Measurements from ENCODE around the gene HBA1. TPM values are rescaled to one million over a fixed set of nuclear protein-coding genes. Genes with fewer than 3 reads are reported as not detected.

The HBA1 gene
- total RNA-seq, 1 donor from 2014 or later, result not detected

DNA sequence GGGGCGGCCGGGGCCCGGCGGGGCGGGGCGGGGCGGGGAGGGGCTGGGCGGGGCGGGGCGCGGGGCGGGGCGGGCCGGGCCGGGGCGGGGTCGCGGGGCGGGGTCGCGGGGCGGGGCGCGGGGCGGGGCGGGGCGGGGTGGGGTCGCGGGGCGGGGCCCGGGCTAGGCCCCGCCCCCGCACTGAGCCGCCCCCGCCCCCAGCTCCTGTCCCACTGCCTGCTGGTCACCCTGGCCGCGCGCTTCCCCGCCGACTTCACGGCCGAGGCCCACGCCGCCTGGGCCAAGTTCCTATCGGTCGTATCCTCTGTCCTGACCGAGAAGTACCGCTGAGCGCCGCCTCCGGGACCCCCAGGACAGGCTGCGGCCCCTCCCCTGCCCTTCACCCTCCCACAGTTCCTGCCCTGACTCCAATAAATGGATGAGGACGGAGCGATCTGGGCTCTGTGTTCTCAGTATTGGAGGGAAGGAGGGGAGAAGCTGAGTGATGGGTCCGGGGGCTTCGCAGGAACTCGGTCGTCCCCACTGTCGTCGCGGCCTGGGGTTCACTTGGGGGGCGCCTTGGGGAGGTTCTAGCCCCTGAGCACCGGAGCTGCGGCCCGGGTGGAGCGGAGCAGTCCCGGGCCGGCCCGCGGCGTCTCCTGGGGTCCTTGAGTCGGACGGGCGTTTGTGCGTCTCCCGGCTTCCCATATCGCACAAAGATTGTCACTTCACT is 11.5 kb upstream of the HBA1 start:
- FAIRE-seq (no peak), DNase-seq (ENCODE audit: low read depth) (no peak)
- TF ChIP-seq, protein P1, sequence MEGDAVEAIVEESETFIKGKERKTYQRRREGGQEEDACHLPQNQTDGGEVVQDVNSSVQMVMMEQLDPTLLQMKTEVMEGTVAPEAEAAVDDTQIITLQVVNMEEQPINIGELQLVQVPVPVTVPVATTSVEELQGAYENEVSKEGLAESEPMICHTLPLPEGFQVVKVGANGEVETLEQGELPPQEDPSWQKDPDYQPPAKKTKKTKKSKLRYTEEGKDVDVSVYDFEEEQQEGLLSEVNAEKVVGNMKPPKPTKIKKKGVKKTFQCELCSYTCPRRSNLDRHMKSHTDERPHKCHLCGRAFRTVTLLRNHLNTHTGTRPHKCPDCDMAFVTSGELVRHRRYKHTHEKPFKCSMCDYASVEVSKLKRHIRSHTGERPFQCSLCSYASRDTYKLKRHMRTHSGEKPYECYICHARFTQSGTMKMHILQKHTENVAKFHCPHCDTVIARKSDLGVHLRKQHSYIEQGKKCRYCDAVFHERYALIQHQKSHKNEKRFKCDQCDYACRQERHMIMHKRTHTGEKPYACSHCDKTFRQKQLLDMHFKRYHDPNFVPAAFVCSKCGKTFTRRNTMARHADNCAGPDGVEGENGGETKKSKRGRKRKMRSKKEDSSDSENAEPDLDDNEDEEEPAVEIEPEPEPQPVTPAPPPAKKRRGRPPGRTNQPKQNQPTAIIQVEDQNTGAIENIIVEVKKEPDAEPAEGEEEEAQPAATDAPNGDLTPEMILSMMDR (IDR thresholded peaks at IDR 0.05; ENCODE audit: insufficient read depth, low read length, severe bottlenecking), result no peak
- Histone ChIP-seq H3K4me3 (ENCODE audit: low read depth, low read length) (no peak overlapping the region), H3K27me3 (ENCODE audit: control insufficient read depth, insufficient read depth, low read length) (peaks cover 30% of the 10 kb centered on the region), H3K36me3 (ENCODE audit: control insufficient read depth, insufficient read depth, low read length) (no peaks in the 10 kb centered on the region)

DNA sequence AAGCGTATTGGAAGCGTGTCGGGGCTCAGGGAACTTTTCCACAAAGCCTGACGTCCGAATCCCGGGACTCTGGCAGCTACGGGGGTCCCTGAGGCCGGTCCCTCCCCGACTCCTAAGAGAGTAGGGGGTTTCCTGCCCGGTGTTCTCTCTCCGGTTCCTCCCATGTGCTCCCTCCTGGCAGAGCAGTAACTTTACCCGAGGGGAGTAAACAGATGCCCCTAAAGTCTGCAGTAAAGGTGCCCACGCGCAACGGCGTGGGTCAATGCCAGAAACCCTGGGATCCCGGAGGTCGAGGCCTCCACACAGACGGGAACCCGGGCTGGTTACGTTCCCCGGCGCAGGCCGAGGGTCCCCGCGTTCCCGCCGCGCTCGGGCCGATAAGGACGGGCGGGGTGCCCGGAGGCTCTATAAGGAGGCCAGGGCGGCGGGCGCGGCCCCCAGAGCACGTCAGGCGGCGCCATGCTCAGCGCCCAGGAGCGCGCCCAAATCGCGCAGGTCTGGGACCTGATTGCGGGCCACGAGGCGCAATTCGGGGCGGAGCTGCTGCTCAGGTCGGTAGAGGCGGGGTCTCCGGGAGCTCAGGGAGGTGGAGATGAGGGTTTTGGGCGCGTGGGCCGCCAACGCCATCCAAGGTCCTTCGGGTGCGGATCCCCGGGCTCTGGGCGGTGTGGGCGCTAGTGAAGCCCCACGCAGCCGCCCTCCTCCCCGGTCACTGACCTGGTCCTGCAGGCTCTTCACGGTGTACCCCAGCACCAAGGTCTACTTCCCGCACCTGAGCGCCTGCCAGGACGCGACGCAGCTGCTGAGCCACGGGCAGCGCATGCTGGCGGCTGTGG is 10.7 kb upstream of the HBA1 start, which contains the start of gene HBM:
TSS of gene HBM (plus strand) at position 440 of the 836 bp plus-strand sequence. CDS start at position 460, 20 bp downstream.
- H3K4me3 ChIP-seq (ENCODE audit: low read depth, low read length), result no peak within 1 kb of the TSS
- TF ChIP-seq, protein P1 (IDR thresholded peaks at IDR 0.05; ENCODE audit: insufficient read depth, low read length, severe bottlenecking), result no peak
- no peaks in the 10 kb centered on the region for H3K36me3 ChIP-seq (ENCODE audit: control insufficient read depth, insufficient read depth, low read length)
- DNase-seq (ENCODE audit: low read depth) (no peak), FAIRE-seq (no peak)
- H3K27me3 ChIP-seq (ENCODE audit: control insufficient read depth, insufficient read depth, low read length), result peaks cover 31% of the 10 kb centered on the region

DNA sequence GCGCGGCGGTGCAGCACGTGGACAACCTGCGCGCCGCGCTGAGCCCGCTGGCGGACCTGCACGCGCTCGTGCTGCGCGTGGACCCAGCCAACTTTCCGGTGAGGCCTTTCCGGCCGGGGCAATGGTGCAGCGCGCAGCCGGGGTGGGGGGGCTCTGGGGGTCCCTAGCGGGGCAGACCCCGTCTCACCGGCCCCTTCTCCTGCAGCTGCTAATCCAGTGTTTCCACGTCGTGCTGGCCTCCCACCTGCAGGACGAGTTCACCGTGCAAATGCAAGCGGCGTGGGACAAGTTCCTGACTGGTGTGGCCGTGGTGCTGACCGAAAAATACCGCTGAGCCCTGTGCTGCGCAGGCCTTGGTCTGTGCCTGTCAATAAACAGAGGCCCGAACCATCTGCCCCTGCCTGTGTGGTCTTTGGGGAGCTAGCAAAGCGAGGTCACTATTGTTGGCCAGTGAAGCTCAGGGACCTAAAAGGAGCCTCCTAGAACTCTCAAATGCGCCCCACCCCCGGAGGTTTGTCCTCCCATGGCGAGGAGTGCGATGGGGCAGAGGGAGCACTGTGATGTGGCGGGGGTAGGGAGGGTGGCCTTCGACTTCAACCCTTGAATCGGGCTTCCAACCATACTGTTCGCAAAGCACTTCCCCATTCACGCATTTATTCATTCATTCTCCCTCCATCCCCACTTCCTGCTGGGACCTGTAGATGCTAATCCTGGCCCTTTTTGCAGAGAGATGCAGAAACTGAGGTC is 9.9 kb upstream of the HBA1 start:
- TF ChIP-seq, protein P1 (IDR thresholded peaks at IDR 0.05; ENCODE audit: insufficient read depth, low read length, severe bottlenecking), result no peak
- peaks cover 34% of the 10 kb centered on the region for H3K27me3 ChIP-seq (ENCODE audit: control insufficient read depth, insufficient read depth, low read length)
- H3K36me3 ChIP-seq (ENCODE audit: control insufficient read depth, insufficient read depth, low read length), result no peaks in the 10 kb centered on the region
- H3K4me3 ChIP-seq (ENCODE audit: low read depth, low read length), result no peak overlapping the region
- FAIRE-seq, result no peak
- DNase-seq (ENCODE audit: low read depth), result no peak

- no peak for FAIRE-seq
- no peaks in the 10 kb centered on the region for H3K36me3 ChIP-seq (ENCODE audit: control insufficient read depth, insufficient read depth, low read length)
- H3K4me3 ChIP-seq (ENCODE audit: low read depth, low read length), result no peak overlapping the region
- DNase-seq (ENCODE audit: low read depth), result no peak
- TF ChIP-seq, protein P1 (IDR thresholded peaks at IDR 0.05; ENCODE audit: insufficient read depth, low read length, severe bottlenecking), result no peak
- H3K27me3 ChIP-seq (ENCODE audit: control insufficient read depth, insufficient read depth, low read length), result peaks cover 34% of the 10 kb centered on the region
Measured at GRCh38 chr16:167122-167690, 9.3 kb upstream of the HBA1 start.

- TF ChIP-seq, protein P1 (IDR thresholded peaks at IDR 0.05; ENCODE audit: insufficient read depth, low read length, severe bottlenecking), result no peak
- H3K36me3 ChIP-seq (ENCODE audit: control insufficient read depth, insufficient read depth, low read length), result no peaks in the 10 kb centered on the region
- no peak overlapping the region for H3K4me3 ChIP-seq (ENCODE audit: low read depth, low read length)
- H3K27me3 ChIP-seq (ENCODE audit: control insufficient read depth, insufficient read depth, low read length), result peaks cover 35% of the 10 kb centered on the region
- DNase-seq (ENCODE audit: low read depth), result no peak
- no peak for FAIRE-seq
Measured at GRCh38 chr16:168424-168823, 8.1 kb upstream of the HBA1 start.

Data from bronchial epithelial cell (primary cell).